ENCODE measurements around the gene SH3RF3. TPM values are rescaled to one million over a fixed set of nuclear protein-coding genes. Genes with fewer than 3 reads are reported as not detected.

The SH3RF3 gene
- total RNA-seq, 1 donor from 2014 or later: 1.3 TPM

- DNase-seq (ENCODE audit: low spot score, unreplicated experiment): no peak
- H3K4me1 Mint-ChIP-seq (ENCODE audit: low read depth): no peaks in the 10 kb centered on the region
- no peaks in the 10 kb centered on the region for H3K36me3 Mint-ChIP-seq (ENCODE audit: insufficient read depth)
Observed at GRCh38 chr2:109302319-109302718, 173.3 kb downstream of the SH3RF3 start.

GRCh38 chr2:109304242-109304641 lies 175.2 kb downstream of the SH3RF3 start:
- no peak overlapping the region for H3K4me3 Mint-ChIP-seq (ENCODE audit: low read depth)
- no peak for DNase-seq (ENCODE audit: low spot score, unreplicated experiment)
- no peaks in the 10 kb centered on the region for H3K36me3 Mint-ChIP-seq (ENCODE audit: insufficient read depth)
- no peaks in the 10 kb centered on the region for H3K4me1 Mint-ChIP-seq (ENCODE audit: low read depth)
- no peaks in the 10 kb centered on the region for H3K9me3 Mint-ChIP-seq (ENCODE audit: low read depth)
- no peak overlapping the region for H3K27ac Mint-ChIP-seq
- H3K27me3 Mint-ChIP-seq: peaks cover 22% of the 10 kb centered on the region
- no peak for TF ChIP-seq CTCF (IDR thresholded peaks at IDR 0.05; ENCODE audit: unreplicated experiment)

More at GRCh38 chr2:109302319-109302718, 173.3 kb downstream of the SH3RF3 start:
- Mint-ChIP-seq H3K9me3 (ENCODE audit: low read depth) (no peaks in the 10 kb centered on the region), H3K4me3 (ENCODE audit: low read depth) (no peak overlapping the region), H3K27me3 (peaks cover 22% of the 10 kb centered on the region), H3K27ac (no peak overlapping the region)
- no peak for TF ChIP-seq CTCF (IDR thresholded peaks at IDR 0.05; ENCODE audit: unreplicated experiment)

- TF ChIP-seq CTCF (IDR thresholded peaks at IDR 0.05; ENCODE audit: unreplicated experiment): no peak
- no peak for DNase-seq (ENCODE audit: low spot score, unreplicated experiment)
- Mint-ChIP-seq H3K36me3 (ENCODE audit: insufficient read depth) (no peaks in the 10 kb centered on the region), H3K4me1 (ENCODE audit: low read depth) (no peaks in the 10 kb centered on the region), H3K27ac (no peak overlapping the region), H3K9me3 (ENCODE audit: low read depth) (no peaks in the 10 kb centered on the region), H3K27me3 (peaks cover 22% of the 10 kb centered on the region), H3K4me3 (ENCODE audit: low read depth) (no peak overlapping the region)
Observed at GRCh38 chr2:109304731-109305470, 175.9 kb downstream of the SH3RF3 start.

GRCh38 chr2:109305490-109306167 lies 176.6 kb downstream of the SH3RF3 start:
- no peaks in the 10 kb centered on the region for H3K36me3 Mint-ChIP-seq (ENCODE audit: insufficient read depth)
- DNase-seq (ENCODE audit: low spot score, unreplicated experiment): no peak

More at GRCh38 chr2:109305490-109306167, 176.6 kb downstream of the SH3RF3 start:
- Mint-ChIP-seq H3K27ac (no peak overlapping the region), H3K9me3 (ENCODE audit: low read depth) (no peaks in the 10 kb centered on the region), H3K4me3 (ENCODE audit: low read depth) (no peak overlapping the region), H3K4me1 (ENCODE audit: low read depth) (no peaks in the 10 kb centered on the region), H3K27me3 (peaks cover 22% of the 10 kb centered on the region)
- no peak for TF ChIP-seq CTCF (IDR thresholded peaks at IDR 0.05; ENCODE audit: unreplicated experiment)
